TTC549 (cell line): Measurements from ENCODE around the gene OR6N1.

ENCODE experiments used
- FAIRE-seq: peaks from 2 replicates; lab custom pipeline; 2012; peaks lifted over from hg19 to GRCh38; lab: Jason Lieb, UNC

Gene OR6N1, protein sequence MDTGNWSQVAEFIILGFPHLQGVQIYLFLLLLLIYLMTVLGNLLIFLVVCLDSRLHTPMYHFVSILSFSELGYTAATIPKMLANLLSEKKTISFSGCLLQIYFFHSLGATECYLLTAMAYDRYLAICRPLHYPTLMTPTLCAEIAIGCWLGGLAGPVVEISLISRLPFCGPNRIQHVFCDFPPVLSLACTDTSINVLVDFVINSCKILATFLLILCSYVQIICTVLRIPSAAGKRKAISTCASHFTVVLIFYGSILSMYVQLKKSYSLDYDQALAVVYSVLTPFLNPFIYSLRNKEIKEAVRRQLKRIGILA

DNA sequence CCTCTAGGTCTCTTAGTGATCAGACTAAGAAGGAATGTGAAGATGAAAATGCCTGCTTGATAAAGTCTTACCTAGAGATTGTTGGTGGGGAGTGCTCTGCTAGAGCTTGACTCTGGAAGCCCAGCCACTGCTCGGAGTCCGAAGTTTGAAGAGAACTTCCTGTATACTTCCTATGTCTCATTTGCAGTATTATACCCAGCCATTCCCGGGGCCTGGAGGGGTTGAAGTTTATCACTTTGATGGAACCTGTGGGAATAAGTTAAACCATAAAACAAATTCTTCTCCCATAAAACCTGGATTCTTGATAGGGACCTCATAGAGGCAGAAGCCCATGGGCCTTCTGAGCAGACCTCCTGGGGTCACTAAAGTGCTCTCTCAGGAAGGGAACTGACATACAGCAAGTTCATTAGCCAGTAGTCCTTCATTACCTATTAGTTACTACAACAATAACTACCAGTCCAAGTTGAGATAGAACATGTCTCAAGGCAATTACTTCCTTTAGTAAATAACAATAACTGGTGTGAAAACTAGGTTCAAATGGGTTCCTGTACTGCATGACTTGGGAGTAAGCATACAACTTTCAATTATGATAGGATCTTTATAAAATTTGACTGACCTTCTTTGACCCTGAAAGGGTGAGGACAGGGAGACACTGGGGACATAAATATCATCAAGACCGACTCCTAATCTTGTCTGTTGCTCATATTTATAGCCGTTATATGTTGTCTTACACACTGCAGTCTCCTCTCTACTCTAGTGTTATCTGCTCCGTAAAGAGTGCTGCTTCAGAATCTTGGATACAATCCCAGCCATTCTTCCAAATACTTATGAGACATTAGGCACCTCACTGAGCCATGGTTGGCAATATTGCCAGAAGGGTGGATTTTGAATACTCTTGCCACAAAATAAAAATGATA lies at the start of gene OR6N1:
TSS of gene OR6N1 (minus strand) at position 246 of the 917 bp plus-strand sequence. CDS start 5,513 bp downstream, outside the sequence.
- FAIRE-seq: no peak

DNA sequence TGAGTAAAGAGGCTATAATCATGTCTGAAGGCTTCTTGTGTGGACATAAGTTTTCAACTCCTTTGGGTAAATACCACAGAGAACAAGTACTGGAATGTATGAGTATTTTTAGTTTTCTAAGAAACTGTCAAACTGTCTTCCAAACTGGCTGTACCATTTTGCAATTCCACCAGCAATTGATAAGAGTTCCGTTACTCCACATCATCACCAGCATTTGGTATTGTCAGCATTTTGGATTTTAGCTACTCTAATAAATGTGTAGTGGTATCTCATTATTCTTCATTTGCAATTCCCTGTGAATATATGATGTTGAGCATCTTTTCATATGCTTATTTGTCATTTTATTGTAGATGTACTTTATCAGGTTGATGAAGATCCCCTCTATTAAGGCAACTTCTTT lies 49.7 kb upstream of the OR6N1 start:
- FAIRE-seq: no peak

DNA sequence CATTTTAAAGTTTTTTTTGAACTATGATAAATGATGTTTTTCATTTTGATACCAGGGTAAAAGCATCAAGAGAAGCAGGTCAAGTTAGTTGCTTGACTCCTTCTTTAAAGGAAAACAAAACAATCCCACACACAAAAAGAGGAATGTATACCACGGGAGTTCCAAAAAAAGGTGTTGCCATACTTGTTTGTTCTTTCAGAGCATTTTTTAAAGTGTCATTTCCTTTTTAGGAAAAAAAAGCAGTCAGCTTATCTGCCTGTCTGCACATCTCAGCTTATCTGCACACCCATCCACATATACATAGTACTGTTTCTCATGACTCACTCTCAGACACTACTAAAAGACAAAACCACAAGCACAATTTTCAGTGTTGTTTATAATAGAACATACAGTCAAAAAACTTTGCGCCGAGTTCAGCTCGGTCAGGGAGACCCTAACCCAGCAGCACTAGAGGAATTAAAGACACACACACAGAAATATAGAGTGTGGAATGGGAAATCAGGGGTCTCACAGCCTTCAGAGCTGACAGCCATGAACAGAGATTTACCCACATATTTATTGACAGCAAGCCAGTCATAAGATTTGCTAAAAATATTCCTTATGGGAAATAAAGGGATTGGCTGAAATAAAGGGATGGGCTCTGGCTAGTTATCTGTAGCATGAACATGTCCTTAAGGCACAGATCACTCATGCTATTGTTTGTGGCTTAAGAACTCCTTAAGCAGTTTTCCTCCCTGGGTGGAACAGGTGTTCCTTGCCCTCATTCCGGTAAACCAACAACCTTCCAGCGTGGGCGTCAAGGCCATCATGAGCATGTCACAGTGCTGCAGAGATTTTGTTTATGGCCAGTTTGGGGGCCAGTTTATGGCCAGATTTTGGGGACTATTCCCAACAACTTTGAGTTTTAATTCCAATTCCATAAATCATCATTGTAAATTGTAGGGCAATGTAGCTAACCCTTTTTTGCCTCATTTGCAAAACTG lies 47.8 kb upstream of the OR6N1 start:
- FAIRE-seq: no peak

DNA sequence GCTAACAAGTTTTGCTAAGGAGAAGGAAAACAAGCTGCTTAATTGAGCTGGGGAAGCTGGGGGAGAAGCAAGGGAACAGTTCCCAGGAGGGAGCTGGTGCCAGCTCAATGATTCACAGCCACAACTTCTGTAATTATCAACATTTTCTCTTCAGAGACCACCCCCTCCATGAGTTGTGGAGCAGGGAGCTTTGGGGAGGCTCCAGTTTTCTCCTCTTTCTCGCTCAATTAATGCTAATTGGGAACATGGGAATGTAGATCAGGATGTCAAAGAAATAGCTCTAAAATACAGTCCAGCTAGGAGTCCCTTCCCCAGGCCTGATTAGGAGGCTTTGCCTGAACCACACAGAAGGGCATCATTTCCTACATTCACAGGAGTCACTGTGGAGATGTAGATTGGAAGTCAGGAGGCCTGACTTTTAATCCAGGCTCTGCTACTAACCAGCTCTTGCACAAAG lies 47.0 kb upstream of the OR6N1 start:
- FAIRE-seq: no peak

DNA sequence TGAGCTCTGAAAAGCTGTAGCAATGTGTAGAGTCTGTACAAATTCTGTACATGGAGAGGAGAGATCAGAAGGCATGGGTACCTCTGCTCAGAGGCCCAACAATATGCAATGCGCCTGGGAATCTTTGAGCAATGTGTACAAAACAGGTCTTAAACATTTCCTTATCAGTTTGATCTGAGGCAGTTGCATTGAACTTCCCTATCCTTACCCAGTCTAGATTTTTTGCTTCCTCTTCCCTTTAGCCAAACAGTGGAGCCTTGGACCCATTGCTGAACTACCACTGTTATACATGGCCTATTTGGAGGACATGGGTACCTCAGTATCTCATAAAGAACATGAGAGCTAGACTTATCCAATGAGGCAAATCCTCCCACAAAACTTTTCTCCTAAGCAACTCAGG lies 46.6 kb upstream of the OR6N1 start:
- FAIRE-seq: no peak

DNA sequence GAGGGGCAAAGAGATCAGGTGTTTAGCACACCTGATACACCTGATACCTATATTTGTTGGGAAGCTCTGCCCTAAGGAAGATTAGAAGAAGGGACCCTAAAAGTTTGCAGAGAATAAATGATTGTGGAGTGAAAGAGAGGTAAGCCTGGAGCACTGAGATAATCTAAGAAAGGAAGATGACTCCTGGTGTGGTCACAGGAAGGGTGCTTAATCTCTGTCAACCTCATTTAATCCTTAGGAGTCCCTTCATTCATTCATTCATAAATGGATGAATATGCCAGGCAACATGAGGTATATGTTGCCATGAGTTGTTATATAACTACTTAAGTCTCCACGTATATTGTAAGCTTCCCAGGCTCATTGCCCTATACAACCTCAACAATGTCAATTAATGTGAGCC lies 43.0 kb upstream of the OR6N1 start:
- no peak for FAIRE-seq

DNA sequence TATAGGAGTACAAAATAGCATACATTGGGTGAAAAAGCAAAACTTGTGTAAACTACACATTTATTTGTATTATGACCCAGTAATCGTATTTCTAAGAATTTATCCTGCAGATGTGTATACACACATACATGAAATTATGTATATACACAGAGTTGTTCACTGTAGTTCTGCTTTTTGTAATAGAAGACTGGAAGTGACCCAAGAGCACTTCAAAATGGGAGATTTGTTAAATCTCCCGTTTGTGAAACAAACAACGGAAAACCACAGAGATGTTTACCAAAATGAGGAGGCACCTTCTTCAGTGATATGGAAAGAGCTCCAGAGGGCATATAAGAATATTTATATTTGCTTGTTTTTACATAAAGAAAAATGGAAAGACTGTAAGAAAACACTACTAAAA lies 41.2 kb upstream of the OR6N1 start:
- FAIRE-seq: no peak

DNA sequence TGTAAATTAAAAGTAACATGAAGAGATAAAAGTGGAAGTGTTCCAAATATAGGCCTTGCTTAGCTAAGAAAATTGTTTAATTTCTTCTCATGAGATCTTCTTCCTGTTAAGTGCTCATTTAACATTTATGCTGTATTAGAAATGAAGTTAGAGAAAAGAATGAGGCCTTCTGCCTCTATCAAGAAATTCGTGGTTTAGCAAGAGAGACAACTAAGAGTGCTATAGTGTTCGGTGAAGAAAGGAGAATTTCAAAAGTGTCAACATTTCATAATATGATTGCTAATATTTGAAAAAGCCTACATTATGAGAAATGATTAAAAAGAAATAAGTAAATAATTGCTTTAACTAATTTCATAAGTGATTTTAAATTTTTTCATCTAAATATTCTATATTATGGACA lies 40.3 kb upstream of the OR6N1 start:
- FAIRE-seq: peak; percentile 29

DNA sequence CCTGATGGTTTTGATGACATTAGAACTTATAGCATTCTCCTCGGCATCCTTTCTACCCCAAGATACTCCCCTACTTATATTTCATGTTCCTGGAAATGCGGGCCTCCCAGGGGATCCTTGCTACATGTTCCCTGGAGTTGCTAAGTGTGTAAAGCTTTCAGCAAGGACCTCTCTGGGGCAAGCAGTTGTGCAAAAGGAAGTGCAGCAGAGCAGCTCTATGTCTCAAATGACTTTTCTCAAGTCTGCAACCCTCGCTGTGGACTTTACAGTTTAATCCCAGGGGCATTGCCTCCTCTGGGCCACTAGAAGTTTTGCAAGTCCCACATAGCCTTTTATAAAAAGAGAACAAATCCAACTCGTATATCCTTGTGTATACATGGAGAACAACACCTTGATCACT lies 38.3 kb upstream of the OR6N1 start:
- no peak for FAIRE-seq

DNA sequence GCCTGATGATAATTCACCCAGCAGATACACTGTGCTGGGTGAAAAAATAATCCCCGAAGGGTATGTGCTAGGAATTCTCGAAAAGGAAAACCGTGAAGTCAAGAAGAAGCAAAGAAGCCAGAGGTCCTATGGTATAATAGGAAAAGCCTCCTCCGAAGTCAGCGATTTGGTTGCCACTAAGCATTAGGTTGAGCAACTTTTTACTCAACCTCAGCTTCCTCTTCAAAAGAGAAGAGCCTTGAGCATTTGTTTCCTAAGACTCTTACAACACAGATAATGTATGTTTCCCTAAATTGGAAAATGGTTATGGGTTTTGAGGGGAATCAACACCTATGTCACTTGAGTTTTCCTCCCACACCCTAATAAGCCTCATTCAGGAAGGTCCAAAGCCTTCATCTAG lies 37.9 kb upstream of the OR6N1 start:
- no peak for FAIRE-seq

DNA sequence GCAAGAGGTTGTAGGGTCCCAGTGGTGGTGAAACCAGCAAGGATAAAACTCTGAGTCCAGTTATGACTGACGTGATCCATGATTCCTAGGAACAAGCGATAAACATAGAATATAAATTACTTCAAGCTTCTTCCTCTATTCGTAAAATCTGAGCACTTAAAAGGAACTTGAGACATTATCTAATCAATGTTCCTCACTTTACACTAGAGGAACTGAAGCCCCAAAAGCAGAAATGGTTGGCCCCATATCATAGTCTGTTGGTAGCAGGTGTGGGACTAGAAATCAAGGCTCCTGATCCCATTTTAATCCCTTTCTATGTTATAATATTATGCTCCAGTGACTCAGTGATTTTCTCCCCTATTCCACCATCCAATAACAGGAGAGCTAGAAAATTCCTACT lies 37.3 kb upstream of the OR6N1 start:
- no peak for FAIRE-seq

DNA sequence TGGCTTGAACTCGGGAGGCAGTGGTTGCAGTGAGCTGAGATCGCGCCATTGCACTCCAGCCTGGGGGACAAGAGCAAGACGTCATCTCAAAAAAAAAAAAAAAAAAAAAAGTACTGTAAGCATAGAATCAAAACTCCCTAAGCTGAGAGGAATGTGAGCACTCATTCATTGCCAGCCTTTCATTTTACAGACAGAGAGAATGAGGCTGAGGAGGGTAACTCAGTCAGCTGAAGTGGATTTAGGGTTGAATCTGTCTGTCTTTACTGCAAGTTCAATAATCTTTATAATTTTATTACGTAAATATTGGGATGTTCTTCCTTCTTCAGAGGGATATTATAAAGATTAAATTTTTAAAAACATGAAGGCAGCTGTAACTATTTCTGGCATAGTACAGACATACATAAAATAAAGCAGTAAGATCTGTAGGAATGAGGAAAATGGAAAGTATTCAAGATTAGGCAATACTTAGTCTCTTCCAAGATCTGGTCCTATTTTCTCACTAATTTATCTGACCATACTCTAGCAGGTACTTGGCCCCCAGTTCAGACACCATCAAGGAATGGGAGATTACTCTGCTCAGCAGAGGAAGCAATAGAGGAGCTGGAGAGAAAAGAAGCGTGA lies 35.0 kb upstream of the OR6N1 start:
- FAIRE-seq: no peak

DNA sequence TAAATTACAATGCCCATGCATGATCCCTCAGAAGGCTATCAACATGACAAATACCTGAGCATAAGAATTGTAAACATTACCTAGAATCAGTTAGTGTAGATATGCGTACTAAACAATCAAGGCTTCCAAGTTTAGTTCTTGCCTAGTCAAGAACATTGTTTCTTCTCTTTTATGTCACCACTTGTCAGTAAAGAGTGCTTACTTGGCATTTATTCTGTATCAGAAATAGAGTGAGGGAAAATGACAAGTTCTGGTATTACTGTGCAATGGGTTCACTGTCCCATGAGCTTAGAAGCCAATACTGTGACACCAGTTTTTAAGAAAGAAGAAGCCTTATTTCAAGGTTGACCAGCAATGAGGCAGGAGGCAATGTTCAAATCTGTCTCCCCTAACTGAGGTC lies 31.7 kb upstream of the OR6N1 start:
- no peak for FAIRE-seq

DNA sequence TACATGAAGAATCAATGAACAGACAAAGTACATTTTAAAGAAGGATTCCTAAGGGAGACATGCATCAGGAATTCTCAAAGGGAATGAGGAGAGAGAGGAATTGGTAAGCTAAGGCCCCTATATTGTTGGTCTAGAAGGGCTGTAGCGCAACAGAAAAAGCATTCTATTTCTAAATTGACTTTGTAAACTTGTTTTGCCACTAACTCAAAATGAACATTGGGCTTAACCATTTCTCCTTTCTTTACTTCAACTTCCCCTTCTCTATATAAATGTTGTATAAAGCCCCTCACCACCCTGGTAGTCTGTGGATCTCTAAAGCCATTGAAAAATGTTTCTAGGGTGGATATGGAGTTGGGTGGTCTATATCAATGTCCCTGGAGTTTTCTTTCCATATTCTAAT lies 29.4 kb upstream of the OR6N1 start:
- no peak for FAIRE-seq

DNA sequence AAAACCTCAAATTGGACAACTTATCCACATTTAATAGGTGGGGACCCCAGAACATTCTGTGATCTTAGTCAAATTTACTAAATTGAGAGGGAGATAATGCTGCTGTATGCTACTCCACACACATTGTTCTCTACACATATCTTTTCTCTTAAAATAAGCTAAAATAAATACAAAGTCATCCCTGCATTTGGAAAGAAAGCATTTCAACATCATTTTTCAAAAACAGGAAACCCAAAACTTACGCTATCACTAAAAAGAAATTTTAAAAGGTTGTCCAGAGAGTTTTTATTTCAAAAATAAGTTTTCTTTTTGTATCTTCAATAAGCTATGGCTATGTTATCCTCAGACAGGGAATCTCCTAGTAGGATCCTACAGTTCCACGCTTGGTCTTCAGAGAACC lies 28.5 kb upstream of the OR6N1 start:
- FAIRE-seq: no peak

DNA sequence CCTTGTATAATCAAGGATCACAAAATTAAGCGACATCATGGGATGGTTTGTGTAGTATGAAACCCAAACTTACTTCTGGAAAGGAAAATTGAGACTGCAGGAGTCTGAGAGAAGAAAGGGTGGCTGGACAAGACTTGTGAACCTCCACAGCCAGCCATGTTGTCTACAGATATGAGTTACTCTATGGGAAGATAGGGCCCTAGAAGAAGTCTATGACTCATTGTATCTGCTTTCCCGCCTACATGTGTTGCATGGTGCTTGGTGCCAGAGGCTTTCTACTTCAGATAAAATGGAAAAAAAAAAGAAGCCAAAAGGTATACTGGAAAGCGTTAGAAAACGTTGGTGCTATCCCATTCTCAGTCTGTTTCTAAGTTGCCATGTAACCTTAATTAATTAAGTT lies 27.7 kb upstream of the OR6N1 start:
- FAIRE-seq: no peak

DNA sequence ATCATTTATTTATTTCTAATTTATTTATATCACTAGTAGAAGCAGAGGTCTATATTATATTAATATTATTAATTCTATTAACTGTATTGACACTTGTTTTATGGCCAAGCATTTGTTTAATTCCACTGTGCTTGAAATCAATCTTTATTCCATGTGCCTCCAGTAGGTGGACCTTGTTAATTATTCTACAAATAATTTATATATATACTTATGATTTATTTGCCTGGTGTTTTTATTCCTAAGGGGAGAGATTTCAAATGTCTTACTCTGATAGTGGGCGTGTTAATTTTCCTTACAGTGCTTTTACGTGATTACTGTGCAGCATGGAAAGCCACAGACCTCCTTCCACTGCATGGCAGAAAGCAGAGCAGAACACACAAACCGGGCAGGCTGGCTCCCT lies 26.5 kb upstream of the OR6N1 start:
- FAIRE-seq: no peak

DNA sequence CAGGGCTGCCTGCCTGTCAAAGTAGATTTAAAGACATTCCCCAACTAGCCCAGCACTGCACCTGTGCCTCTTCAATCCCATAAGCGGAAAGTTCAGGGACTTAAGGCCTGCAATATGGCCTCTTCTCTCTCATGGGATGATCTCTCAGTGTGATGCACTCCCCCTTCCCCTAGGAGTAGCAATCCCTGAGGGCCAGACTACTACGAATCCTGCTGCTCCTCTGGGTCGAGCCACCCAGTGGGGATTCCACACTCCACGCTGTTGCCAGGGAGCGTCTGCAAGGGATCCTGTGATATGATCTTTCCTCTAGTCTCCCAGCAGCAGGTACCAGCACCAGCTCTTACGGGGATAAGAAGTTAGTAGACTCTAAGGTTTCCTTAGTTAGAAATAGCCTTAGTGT lies 22.3 kb upstream of the OR6N1 start:
- no peak for FAIRE-seq

DNA sequence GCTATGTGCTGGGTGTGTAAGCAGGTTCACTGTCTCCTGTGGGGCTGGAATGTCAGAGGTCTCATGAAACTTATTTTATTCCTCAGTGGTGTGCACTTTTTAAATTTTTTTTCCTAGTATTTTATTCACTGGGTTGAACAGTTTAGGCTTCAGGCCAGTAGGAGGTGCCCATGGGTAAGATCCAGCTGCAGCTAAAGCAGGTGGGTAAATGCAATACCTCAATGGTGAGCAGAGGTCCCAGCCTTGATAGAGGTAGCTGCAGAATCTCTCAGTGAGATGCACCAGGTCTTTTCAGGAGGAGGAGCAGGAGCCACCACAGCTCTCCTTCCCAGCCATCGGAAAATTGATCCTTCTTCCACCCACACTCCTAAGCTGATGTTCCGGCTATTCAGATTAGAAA lies 21.6 kb upstream of the OR6N1 start:
- FAIRE-seq: no peak

DNA sequence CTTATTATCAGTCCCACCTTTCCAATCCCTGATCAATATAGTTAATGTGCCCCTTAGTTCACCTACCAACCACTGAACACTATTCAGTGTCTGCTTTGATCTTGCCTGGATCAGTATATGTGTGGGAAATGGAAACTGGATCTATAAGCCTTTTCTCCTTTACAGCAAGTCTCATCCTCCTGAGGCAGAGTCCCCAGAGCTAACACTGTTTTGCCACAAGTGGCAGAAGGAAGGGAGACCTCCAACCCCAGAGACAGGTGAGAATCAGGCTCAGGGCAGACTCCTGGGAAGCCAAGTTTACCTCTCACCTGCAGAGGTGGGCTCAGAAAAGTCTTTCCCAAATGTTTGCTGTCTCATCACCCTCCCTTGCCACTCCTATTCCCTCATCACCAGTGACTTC lies 9.1 kb upstream of the OR6N1 start, which contains the start of gene OR6N2:
TSS of gene OR6N2 (minus strand) at position 101 of the 400 bp plus-strand sequence. CDS start 3,569 bp downstream, outside the sequence.
- no peak for FAIRE-seq

DNA sequence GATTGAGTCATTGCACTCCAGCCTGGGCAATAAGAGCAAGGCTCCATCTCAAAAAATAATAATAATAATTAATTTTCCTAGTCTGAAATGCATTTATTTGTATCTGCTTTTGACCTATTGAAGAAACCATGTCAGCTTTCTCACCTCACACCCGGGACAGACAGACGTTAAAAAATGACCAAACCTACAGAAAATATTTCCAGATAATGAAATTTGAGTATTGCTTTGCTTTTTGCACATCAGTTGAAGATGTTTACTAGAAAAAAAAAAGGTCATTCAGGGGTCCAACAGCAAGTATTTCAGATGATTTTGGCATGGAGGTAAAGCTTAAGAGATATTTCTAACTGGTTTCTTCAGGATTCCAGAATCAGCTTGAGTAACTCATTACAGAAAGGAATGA lies 17.6 kb downstream of the OR6N1 start, which contains the start of gene OR6K6:
TSS of gene OR6K6 (plus strand) at position 301 of the 400 bp plus-strand sequence. CDS start 168 bp downstream, outside the sequence.
- FAIRE-seq: no peak
